ENCODE data around the gene CCT6B. TPM values are rescaled to one million over a fixed set of nuclear protein-coding genes. Genes with fewer than 3 reads are reported as not detected.
A peak's percentile ranks its signal among the peaks of the same experiment; 100 is the strongest.
"Not testable (repeated sequence)": the region's sequence is repeated elsewhere in the genome, so short reads cannot be mapped to it uniquely, and the experiment has no call there.

The CCT6B gene
- total RNA-seq, 1 experiment from 2014 or later = 1.4 TPM

GRCh38 chr17:34987232-34987631 lies 26.0 kb upstream of the CCT6B start:
- no peak for DNase-seq (ENCODE audit: low read depth, low spot score)
- in situ Hi-C loops (cut with HindIII; ENCODE audit: low pct_unique_long_range_greater_than_20kb, low sequenced_read_pairs) = no loop called here

DNA sequence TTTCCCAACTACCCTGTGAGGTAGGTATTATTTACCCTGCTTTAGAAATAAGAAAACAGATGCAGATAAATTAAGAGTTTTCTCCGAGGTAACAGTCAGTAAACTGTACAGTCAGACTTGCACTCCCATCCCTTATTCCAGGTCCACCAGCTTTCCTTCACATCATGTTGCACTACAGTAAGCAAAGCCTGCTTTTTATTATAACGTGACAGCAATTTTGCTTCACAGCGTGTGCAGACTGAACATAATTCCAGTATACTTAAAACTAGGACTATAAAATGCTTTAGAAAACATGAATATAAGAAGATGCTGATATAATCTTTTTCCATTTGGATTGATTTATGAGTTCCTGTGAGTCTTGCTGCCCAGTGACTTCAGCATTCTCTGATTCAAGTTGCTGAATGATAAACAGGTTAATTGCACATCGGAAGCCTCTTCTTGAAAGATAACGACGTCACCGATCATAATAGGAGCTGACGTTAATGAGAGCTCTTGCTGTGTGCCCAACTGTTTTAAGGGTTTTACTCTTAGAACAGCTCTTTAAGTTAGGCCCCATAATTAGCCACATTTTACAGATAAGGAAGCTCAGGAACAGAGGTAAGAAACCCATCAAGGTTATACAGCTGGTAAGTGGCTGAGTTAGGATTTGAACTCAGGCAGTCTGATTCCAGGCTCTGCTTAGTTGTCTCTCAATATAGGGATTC lies 20.4 kb upstream of the CCT6B start:
- no peak for DNase-seq (ENCODE audit: low read depth, low spot score)
- in situ Hi-C loops (cut with HindIII; ENCODE audit: low pct_unique_long_range_greater_than_20kb, low sequenced_read_pairs) = no loop called here

GRCh38 chr17:34980681-34981537 lies 19.6 kb upstream of the CCT6B start:
- in situ Hi-C loops (cut with HindIII; ENCODE audit: low pct_unique_long_range_greater_than_20kb, low sequenced_read_pairs) = no loop called here
- DNase-seq (ENCODE audit: low read depth, low spot score) = peak; percentile 74

DNA sequence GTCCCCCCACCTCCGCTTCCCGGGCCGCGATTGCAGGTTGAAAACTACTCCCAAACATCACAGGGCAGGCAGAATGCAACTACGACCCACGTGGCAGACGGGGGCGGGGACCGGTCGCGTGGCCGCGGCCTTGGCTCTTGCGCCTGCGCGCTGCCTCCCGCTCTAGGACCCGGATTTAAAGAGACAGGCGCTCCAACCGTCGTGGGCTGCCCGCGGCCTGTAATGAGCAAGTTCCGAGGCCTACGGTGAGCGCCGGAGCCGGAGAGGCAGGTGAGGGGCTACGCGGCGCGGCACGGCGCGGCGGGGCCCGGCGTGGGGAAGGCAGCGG lies 19.1 kb upstream of the CCT6B start, which contains the start of gene LIG3:
Gene LIG3, plus strand, starts transcription at position 160 of the 328 bp plus-strand sequence. CDS start 2,494 bp downstream, outside the sequence.
- in situ Hi-C loops (cut with HindIII; ENCODE audit: low pct_unique_long_range_greater_than_20kb, low sequenced_read_pairs) = no loop called here

GRCh38 chr17:34979650-34980352 lies 18.5 kb upstream of the CCT6B start:
- in situ Hi-C loops (cut with HindIII; ENCODE audit: low pct_unique_long_range_greater_than_20kb, low sequenced_read_pairs) = no loop called here
- peak; percentile 23 for DNase-seq (ENCODE audit: low read depth, low spot score)

More for the DNA sequence above, 19.1 kb upstream of the CCT6B start, which contains the start of gene LIG3:
- DNase-seq (ENCODE audit: low read depth, low spot score) = peak; percentile 94

- no peak for DNase-seq (ENCODE audit: low read depth, low spot score)
- in situ Hi-C loops (cut with HindIII; ENCODE audit: low pct_unique_long_range_greater_than_20kb, low sequenced_read_pairs) = no loop called here
Measured at GRCh38 chr17:34979153-34979552, 17.9 kb upstream of the CCT6B start.

- DNase-seq (ENCODE audit: low read depth, low spot score) = no peak
- in situ Hi-C loops (cut with HindIII; ENCODE audit: low pct_unique_long_range_greater_than_20kb, low sequenced_read_pairs) = no loop called here
Measured at GRCh38 chr17:34974794-34975785, 13.8 kb upstream of the CCT6B start.

DNA sequence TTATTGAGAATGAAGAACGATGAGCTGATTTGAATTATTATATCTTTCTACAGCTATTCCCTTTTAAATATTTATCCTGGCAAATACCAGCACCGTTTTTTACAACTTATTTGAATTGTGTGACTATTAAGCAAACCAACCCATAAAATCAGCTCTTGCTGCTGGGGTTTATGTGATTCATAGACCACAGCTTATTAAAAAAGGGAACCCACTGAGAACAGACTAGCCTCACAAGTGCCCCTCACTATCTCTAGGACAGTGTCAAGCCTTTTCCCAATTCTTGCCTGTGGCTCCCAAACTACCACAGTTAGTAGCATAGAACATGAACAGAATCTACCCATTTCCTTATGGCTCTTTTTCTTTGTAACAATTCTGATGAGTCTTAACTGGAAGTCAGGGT lies 12.9 kb upstream of the CCT6B start:
- in situ Hi-C loops (cut with HindIII; ENCODE audit: low pct_unique_long_range_greater_than_20kb, low sequenced_read_pairs) = no loop called here
- DNase-seq (ENCODE audit: low read depth, low spot score) = no peak

- DNase-seq (ENCODE audit: low read depth, low spot score) = no peak
- in situ Hi-C loops (cut with HindIII; ENCODE audit: low pct_unique_long_range_greater_than_20kb, low sequenced_read_pairs) = no loop called here
Measured at GRCh38 chr17:34958438-34958837, 2.8 kb downstream of the CCT6B start.

DNA sequence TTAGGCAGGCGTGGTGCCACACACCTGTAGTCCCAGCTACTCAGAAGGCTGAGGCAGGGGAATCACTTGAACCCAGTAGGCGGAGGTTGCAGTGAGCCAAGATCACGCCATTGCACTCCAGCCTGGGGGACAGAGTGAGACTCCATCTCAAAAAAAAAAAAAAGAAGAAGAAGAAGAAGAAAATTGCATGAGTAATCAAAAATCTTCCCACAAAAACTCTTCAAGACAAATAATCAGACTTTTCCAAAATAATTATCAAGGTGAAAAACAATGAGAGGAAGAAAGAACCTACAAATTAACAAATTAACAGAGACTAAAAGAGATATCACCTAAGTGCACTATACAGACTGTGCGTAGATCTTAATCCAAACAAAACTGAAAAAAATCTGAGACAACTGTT lies 10.5 kb downstream of the CCT6B start:
- in situ Hi-C loops (cut with HindIII; ENCODE audit: low pct_unique_long_range_greater_than_20kb, low sequenced_read_pairs); DNase-seq (ENCODE audit: low read depth, low spot score): not testable (repeated sequence)

DNA sequence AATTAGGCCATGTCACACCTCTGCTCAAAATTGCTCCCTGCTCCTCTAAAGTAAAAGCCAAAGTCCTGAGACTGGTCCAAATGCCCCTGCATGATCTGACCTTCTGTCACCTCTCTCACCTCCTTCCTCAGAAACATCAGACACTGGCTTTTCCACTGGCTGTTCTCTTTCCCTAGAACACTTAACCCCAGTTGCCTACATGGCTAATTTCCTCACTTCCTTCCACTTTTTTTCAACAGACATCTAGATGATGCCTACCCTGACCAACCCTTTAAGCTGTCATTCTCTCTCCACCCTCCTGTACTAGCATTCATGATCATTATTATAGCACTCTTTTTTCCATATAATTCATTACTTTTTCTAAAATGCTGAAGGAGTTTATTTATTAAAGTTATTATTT lies 31.0 kb downstream of the CCT6B start:
- no peak for DNase-seq (ENCODE audit: low read depth, low spot score)
- in situ Hi-C loops (cut with HindIII; ENCODE audit: low pct_unique_long_range_greater_than_20kb, low sequenced_read_pairs) = no loop called here

GRCh38 chr17:34926661-34927060 lies 34.6 kb downstream of the CCT6B start:
- in situ Hi-C loops (cut with HindIII; ENCODE audit: low pct_unique_long_range_greater_than_20kb, low sequenced_read_pairs) = no loop called here
- no peak for DNase-seq (ENCODE audit: low read depth, low spot score)

DNA sequence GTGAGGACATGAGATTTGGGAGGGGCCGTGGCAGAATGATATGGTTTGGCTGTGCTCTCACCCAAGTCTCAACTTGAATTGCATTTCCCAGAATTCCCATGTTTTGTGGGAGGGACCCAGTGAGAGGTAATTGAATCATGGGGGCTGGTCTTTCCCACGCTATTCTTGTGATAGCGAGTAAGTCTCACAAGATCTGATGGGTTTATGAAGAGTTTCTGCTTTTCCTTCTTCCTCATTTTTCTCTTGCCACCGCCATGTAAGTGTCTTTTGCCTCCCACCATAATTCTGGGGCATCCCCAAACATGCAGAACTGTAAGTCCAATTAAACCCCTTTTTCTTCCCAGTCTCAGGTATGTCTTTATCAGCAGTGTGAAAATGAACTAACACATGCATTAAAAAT lies 40.6 kb downstream of the CCT6B start:
- DNase-seq (ENCODE audit: low read depth, low spot score) = no peak
- in situ Hi-C loops (cut with HindIII; ENCODE audit: low pct_unique_long_range_greater_than_20kb, low sequenced_read_pairs) = no loop called here

DNA sequence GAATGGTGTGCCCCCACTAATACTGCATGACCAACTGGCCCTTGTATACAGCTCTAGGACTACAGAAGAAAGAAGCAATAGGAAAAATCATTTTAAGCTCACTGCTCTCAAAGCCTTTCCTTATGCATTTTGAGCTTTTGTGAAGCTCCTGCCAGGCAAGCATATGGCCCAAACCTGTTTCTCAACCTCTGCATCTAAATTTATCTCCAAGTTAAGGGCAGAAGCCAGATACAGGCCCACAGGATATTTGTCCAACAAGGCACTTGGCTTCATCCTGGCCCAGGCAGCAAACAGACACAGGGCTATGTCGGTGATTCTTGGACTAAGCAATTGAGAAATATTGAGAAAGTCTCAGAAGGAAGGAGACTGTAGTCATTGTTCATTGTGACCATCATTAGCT lies 43.9 kb downstream of the CCT6B start:
- in situ Hi-C loops (cut with HindIII; ENCODE audit: low pct_unique_long_range_greater_than_20kb, low sequenced_read_pairs) = no loop called here
- DNase-seq (ENCODE audit: low read depth, low spot score) = no peak

DNA sequence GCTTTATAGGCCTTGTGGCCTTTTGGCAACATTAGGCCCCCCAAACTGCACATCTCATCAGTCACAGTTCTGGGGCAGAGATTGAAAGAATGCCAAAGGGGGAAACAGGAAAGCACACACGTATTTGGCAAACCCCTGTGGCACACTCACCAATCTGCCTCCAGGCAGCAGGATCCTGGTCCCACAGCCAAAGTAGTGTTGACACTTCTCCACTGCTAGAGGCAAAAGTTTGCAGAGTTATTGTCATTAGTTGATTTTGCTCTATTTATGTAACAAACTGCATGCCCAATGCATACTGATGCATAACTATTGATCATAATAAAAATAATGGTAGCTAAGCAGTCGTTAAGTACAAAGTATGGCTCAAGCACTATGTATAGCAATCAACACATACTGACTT lies 45.1 kb downstream of the CCT6B start:
- DNase-seq (ENCODE audit: low read depth, low spot score) = no peak
- in situ Hi-C loops (cut with HindIII; ENCODE audit: low pct_unique_long_range_greater_than_20kb, low sequenced_read_pairs) = no loop called here

DNA sequence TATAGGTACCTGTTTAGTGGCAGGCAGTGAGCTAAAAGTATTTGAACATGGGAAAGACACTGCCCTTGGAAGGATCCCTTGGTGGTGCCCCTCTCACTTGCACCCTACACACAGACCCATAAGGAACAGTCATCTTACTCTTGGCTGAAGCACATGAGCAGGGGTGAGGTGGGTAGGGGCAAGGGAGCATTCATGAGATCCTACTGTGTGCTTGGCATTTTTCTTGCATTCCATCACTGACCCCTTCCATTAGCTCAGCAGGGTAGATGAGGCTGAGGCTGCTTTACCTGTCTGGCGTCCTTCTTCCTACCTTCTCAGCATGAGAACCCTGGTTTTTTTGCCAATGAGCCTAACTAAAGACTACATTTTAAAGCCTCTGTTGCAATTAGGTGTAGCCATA lies 48.3 kb downstream of the CCT6B start:
- no peak for DNase-seq (ENCODE audit: low read depth, low spot score)
- in situ Hi-C loops (cut with HindIII; ENCODE audit: low pct_unique_long_range_greater_than_20kb, low sequenced_read_pairs) = no loop called here

GRCh38 chr17:34909040-34909439 lies 52.2 kb downstream of the CCT6B start:
- no peak for DNase-seq (ENCODE audit: low read depth, low spot score)
- in situ Hi-C loops (cut with HindIII; ENCODE audit: low pct_unique_long_range_greater_than_20kb, low sequenced_read_pairs) = no loop called here

Data from SK-MEL-5 (cell line).